Measurements from ENCODE around the gene PCDHA9.
"Not testable (repeated sequence)": the region's sequence is repeated elsewhere in the genome, so short reads cannot be mapped to it uniquely, and the experiment has no call there.

Gene PCDHA9

GRCh38 chr5:140835622-140836510 is 12.3 kb upstream of the PCDHA9 start:
- DNase-seq (ENCODE audit: low read depth in 2 of 2), result no peak

DNA sequence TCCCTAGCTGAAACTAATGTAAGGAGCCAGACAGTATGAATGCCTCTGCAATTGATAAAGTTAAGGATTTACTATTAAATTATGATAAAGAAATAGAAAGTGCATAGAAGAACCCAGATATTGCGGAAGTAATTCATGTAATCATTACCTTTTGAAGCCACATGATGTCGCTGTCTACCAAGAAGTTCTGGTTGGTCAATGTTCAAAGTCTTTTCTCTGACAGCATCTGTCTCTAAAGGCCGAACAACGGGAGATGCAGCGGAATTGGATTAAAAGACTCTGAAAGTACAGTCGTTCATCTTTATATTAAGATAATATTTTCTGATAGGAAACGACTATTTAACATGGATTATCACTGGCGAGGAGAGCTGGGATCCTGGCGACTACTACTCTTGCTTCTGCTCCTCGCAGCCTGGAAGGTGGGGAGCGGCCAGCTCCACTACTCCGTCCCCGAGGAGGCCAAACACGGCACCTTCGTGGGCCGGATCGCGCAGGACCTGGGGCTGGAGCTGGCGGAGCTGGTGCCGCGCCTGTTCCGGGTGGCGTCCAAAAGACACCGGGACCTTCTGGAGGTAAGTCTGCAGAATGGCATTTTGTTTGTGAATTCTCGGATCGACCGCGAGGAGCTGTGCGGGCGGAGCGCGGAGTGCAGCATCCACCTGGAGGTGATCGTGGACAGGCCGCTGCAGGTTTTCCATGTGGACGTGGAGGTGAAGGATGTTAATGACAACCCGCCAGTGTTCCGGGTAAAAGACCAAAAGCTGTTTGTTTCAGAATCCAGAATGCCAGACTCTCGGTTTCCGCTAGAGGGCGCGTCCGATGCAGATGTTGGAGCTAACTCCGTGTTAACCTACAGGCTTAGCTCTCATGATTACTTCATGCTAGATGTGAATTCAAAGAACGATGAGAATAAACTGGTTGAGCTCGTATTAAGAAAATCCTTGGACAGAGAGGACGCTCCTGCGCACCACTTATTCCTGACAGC is 6.9 kb upstream of the PCDHA9 start, which contains the start of gene PCDHA8:
Gene PCDHA8 (plus strand): TSS at position 210 of the 985 bp plus-strand sequence. CDS start 135 bp downstream, at position 345.
- no peak for DNase-seq (ENCODE audit: low read depth in 2 of 2)

DNA sequence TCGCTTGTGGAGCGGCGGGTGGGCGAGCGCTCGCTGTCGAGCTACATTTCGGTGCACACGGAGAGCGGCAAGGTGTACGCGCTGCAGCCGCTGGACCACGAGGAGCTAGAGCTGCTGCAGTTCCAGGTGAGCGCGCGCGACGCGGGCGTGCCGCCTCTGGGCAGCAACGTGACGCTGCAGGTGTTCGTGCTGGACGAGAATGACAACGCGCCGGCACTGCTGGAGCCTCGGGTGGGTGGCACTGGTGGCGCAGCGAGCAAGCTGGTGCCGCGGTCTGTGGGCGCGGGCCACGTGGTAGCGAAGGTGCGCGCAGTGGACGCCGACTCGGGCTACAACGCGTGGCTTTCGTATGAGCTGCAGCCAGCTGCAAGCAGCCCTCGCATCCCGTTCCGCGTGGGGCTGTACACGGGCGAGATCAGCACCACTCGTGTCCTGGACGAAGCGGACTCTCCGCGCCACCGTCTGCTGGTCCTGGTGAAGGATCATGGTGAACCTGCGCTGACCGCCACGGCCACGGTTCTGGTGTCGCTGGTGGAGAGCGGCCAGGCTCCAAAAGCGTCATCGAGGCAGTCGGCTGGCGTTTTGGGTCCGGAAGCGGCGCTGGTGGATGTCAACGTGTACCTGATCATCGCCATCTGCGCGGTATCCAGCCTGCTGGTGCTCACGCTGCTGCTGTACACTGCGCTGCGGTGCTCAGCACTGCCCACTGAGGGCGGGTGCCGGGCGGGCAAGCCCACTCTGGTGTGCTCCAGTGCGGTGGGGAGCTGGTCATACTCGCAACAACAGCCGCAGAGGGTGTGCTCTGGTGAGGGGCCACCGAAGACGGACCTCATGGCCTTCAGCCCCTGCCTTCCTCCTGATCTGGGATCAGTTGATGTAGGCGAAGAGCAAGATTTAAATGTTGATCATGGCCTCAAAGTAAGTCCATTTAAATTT is 5.1 kb upstream of the PCDHA9 start:
- DNase-seq (ENCODE audit: low read depth in 2 of 2), result no peak

DNA sequence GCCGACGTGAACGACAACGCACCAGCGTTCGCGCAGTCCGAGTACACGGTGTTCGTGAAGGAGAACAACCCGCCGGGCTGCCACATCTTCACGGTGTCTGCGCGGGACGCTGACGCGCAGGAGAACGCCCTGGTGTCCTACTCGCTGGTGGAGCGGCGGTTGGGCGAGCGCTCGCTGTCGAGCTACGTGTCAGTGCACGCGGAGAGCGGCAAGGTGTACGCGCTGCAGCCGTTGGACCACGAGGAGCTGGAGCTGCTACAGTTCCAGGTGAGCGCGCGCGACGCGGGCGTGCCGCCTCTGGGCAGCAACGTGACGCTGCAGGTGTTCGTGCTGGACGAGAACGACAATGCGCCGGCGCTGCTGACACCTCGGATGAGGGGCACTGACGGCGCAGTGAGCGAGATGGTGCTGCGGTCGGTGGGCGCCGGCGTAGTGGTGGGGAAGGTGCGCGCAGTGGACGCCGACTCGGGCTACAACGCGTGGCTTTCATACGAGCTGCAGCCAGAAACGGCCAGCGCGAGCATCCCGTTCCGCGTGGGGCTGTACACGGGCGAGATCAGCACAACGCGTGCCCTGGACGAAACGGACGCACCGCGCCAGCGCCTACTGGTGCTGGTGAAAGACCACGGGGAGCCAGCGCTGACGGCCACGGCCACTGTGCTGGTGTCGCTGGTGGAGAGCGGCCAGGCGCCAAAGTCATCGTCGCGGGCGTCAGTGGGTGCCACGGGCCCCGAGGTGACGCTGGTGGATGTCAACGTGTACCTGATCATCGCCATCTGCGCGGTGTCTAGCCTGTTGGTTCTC is 1.9 kb downstream of the PCDHA9 start:
- not testable (repeated sequence) for DNase-seq (ENCODE audit: low read depth in 2 of 2)

DNA sequence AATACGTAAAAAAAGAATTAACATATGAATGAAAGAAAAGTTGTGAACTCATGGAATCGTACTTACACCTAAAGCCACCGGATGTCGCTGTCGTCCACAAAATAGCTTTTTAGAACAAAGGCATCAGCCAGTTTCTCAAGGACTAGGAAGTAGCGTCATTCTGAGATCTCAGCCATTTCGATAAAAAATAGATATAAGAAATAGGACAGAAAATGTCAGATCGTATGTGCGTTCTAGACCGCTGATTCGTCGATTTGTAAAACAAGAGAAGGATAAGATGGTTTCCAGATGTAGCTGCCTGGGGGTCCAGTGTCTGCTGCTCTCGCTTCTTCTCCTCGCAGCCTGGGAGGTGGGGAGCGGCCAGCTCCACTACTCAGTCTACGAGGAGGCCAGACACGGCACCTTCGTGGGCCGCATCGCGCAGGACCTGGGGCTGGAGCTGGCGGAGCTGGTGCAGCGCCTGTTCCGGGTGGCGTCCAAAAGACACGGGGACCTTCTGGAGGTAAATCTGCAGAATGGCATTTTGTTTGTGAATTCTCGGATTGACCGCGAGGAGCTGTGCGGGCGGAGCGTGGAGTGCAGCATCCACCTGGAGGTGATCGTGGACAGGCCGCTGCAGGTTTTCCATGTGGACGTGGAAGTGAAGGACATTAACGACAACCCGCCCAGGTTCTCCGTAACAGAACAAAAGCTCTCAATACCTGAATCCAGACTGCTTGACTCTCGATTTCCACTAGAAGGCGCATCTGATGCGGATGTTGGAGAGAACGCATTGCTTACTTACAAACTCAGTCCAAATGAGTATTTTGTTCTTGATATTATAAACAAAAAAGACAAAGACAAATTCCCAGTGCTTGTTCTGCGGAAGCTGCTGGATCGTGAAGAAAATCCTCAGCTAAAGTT is 7.8 kb downstream of the PCDHA9 start, which contains the start of gene PCDHA10:
Gene PCDHA10 (plus strand): TSS at position 126 of the 903 bp plus-strand sequence. CDS start 152 bp downstream, at position 278.
- no peak for DNase-seq (ENCODE audit: low read depth in 2 of 2)

- no peak for DNase-seq (ENCODE audit: low read depth in 2 of 2)
These were observed 9.2 kb downstream of the PCDHA9 start for GRCh38 chr5:140857177-140857986.

GRCh38 chr5:140857987-140858240 is 9.7 kb downstream of the PCDHA9 start:
- DNase-seq (ENCODE audit: low read depth in 2 of 2), result no peak

DNA sequence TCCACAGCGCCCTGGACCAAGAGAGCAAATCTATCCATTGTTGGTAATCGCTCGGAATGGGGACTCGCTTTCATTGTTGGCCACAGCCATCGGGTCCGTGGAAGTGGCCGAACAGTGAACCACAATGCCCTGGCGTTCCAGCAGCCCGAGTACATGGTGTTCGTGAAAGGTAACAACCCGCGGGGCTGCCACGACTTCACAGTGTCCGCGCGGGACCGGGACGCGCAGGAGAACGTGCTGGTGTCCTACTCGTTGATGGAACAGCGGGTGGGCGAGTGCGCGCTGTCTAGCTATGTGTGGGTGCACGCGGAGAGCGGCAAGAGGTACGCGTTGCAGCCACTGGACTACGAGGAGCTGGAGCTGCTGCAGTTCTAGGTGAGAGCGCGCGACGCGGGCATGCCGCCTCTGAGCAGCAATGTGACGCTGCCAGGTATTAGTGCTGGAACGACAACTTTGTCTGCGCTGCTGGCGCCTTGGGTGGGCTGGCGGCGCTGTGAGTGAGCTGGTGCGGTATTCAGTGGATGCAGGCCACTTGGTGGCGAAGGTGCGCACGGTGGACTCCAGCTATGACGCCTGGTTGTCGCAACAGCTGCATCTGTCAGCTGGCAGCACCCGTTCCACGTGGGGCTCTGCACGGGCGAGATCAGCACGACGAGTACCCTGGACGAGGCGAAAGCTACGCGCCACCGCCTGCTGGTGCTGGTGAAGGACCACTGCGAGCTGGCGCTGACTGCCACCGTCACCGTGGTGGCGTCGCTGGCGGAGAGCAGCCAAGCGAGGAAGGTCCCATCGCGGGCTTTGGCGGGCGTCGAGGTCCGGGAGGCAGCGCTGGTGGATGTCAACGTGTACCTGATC is 14.5 kb downstream of the PCDHA9 start:
- DNase-seq (ENCODE audit: low read depth in 2 of 2), result no peak

- no peak for DNase-seq (ENCODE audit: low read depth in 2 of 2)
These were observed 20.8 kb downstream of the PCDHA9 start, which contains the start of gene PCDHA11 for GRCh38 chr5:140868721-140869554. Gene PCDHA11 (plus strand): TSS chr5:140868957. CDS start chr5:140869104, 147 bp downstream.

- no peak for DNase-seq (ENCODE audit: low read depth in 2 of 2)
These were observed 21.3 kb downstream of the PCDHA9 start for GRCh38 chr5:140869555-140869886.

GRCh38 chr5:140870221-140871201 is 22.3 kb downstream of the PCDHA9 start:
- DNase-seq (ENCODE audit: low read depth in 2 of 2), result no peak

DNA sequence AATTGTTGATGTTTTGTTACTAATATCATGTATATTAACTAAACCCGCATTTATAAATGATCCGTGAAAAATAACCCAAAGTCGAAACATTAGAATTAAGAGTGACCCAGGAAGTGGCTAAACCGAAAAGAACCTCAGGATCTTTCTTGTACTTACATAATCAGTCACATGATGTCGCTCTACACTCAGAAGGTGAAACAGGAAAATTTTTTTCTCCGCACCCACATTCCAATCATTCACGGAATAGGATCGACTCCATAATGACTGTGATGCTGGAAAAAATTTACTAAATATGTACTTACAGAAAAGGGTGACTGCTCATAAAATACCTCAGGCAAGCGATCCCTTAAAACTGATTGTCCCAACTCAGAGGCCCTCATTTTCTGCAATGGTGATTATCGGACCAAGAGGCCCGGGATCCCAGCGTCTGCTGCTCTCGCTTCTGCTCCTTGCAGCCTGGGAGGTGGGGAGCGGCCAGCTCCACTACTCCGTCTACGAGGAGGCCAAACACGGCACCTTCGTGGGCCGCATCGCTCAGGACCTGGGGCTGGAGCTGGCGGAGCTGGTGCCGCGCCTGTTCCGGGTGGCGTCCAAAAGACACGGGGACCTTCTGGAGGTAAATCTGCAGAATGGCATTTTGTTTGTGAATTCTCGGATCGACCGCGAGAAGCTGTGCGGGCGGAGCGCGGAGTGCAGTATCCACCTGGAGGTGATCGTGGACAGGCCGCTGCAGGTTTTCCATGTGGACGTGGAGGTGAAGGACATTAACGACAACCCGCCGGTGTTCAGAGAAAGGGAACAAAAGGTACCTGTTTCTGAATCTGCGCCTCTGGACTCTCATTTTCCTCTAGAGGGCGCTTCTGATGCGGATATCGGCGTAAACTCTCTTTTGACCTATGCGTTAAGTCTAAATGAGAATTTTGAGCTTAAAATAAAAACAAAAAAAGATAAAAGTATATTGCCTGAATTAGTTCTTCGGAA is 27.2 kb downstream of the PCDHA9 start, which contains the start of gene PCDHA12:
Gene PCDHA12 (plus strand): TSS at position 224 of the 981 bp plus-strand sequence. CDS start 165 bp downstream, at position 389.
- DNase-seq (ENCODE audit: low read depth in 2 of 2), result no peak

GRCh38 chr5:140876541-140877261 is 28.5 kb downstream of the PCDHA9 start:
- not testable (repeated sequence) for DNase-seq (ENCODE audit: low read depth in 2 of 2)

DNA sequence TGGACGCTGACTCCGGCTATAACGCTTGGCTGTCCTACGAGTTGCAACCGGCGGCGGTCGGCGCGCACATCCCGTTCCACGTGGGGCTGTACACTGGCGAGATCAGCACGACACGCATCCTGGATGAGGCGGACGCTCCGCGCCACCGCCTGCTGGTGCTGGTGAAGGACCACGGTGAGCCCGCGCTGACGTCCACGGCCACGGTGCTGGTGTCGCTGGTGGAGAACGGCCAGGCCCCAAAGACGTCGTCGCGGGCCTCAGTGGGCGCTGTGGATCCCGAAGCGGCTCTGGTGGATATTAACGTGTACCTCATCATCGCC is 29.0 kb downstream of the PCDHA9 start:
- DNase-seq (ENCODE audit: low read depth in 2 of 2), result no peak

All from stimulated activated CD4-positive, alpha-beta T cell treated with anti-CD3 and anti-CD28 coated beads, Interleukin-15, amount 100 ng/mL, for 48 hours (primary cell).